GM08714 (cell line): ENCODE data around the gene TAS2R50.

Experiments
- H3K4me3 ChIP-seq: fragments of 200-500 bp; sonication (Bioruptor generic); 2 replicates; pipeline ENCODE4 v1.5.1; 2014; ENCODE audit warnings: mild to moderate bottlenecking, low read length, inconsistent platforms
- ZNF274 ChIP-seq: IDR thresholded peaks from 2 replicates; pipeline ENCODE4 v1.6.1; 2012; ENCODE audit warnings: mild to moderate bottlenecking, low read depth, low read length

TAS2R50 gene

DNA sequence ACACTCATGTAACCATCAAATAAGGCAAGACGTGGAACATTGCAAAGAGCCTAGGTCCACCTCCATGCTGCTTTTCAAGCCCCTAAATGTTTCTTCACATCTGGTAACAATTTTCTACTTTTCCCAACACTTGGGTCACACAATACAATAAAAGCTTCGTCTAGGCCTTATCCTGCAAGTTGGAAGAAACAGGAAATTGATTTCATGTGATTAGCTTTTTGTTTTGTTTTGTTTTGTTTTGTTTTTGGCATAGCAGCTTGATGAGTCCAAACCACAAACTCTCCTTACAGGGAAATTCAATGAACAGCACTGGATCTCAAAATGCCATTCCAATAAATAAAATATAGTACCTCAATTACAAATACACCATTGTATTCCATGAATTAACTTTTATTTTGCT, 19.3 kb downstream of the TAS2R50 start:
- no peak overlapping the region for H3K4me3 ChIP-seq
- TF ChIP-seq ZNF274: no peak

DNA sequence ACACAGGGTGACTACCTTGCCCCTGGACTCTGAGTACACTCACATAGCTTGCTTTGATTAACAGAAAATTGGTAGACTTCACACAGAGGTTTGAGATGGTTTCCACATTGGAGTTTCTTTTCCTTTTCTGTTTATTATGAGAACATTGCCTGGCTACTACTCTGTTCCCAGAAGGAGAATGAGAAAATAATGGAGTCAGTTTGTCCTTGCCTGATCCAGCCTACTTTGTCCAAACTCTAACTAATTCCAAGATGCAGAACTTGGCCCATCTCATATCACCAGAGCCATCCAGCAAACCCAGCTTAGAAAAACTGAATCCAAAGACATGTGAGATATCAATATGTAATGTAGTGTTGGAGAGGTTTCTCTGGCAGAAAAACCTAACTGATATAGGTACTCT, 20.4 kb downstream of the TAS2R50 start:
- no peak for TF ChIP-seq ZNF274
- no peak overlapping the region for H3K4me3 ChIP-seq

DNA sequence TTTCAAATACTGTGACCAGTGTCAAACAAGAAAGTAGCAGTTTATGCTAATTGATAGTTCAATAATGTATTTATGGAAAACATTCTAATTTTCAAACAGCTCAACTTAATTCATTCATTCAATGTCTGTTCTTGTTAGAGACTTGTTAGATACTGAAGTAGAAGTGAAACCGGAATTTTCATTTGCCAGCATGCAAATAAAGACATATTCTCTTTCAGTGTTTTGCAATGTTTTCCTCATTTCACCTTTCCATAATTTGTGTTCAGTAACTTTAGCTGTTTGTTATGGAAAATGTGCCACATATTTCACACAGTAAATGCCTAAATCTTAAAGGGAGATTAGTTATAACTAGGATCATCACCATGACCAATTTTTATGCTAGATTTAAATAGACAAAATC, 21.2 kb downstream of the TAS2R50 start:
- TF ChIP-seq ZNF274: no peak

DNA sequence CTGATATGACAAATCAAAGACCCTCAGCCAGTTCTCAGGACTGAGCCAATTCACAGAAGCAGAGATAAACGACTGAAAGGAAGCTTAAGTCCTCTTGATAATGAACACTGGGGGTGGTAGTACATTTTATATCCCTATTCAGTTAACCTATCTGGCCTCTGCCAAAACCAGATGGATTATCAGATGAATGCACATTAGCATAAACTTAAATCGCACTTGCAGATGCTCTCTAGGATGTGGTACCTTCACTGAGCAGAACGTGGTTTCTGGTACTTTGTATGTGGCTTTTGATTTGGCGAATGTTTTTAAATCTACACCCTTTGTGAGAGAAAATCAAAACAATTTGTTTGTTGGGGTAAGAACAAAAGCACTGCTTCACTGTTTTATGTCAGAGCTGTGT, 26.5 kb downstream of the TAS2R50 start:
- no peak for TF ChIP-seq ZNF274
- no peak overlapping the region for H3K4me3 ChIP-seq

More for the DNA sequence above, 21.2 kb downstream of the TAS2R50 start:
- H3K4me3 ChIP-seq: no peak overlapping the region

DNA sequence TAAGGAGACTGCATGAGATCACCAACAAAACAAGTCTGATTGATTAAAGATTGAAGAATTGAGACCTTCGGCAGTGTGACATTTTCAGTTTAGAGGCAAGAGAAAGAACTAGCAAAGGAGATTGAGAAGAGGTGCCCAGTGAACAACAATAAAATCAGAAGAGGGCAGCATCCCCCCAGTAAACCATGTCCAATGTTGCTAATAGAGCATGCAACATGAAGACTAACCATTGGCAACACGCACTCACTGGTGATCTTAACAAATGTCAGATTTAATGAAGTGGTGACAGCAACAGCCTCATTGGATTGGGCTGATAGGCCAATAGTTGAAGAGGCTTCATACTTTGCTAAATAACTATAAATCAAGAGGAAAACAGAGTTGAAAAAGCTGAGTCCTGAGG, 26.9 kb downstream of the TAS2R50 start:
- no peak for TF ChIP-seq ZNF274
- H3K4me3 ChIP-seq: no peak overlapping the region

DNA sequence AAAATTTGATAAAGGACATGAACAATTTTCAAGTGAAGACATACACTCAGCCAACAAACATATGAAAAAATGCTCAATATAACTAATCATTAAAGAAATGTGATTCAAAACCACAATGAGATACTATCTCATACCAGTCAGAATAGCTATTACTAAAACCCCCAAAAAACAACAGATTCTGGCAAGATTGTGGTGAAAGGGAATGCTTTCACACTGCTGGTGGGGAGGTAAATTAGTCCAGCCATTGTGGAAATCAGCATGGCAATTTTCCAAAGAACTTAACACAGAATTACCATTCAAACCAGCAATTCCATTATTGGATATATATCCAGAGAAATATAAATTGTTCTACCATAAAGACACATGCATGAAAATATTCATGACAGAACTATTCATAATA, 29.0 kb downstream of the TAS2R50 start:
- TF ChIP-seq ZNF274: no peak
- H3K4me3 ChIP-seq: no peak overlapping the region

DNA sequence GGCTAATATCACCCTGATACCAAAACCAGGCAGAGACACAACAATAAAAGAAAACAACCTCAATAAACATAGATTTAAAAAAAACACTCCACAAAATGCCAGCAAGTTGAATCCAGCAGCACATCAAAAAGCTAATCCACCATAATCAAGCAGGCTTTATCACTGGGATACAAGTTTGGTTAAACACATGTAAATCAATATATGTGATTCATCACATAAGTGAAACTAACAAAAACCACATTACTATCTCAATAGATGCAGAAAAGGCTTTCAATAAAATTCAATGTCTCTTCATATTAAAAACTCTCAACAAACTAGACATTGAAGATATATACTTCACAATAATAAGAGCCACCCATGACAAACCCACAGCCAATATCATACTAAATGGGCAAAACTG, 30.6 kb downstream of the TAS2R50 start:
- no peak overlapping the region for H3K4me3 ChIP-seq
- no peak for TF ChIP-seq ZNF274

DNA sequence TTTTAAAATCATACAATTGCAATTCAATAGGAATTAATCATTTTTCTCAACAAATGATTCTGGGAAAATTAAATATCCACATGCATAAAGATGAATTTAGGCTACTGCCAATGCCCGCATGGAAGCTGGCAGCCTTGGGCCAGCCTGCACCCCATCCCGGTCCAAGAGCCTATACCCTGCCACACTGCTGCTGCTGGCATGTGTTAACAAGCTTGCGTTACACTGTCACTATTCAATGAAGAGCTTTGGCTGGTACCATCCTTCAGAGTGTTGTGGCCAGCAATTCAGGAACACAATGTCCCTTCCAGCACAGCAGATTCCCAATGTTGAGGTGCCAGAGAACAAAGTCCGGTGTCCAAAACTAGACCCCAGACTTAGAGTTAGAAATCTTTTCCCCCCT, 34.1 kb downstream of the TAS2R50 start:
- H3K4me3 ChIP-seq: no peak overlapping the region
- TF ChIP-seq ZNF274: no peak

DNA sequence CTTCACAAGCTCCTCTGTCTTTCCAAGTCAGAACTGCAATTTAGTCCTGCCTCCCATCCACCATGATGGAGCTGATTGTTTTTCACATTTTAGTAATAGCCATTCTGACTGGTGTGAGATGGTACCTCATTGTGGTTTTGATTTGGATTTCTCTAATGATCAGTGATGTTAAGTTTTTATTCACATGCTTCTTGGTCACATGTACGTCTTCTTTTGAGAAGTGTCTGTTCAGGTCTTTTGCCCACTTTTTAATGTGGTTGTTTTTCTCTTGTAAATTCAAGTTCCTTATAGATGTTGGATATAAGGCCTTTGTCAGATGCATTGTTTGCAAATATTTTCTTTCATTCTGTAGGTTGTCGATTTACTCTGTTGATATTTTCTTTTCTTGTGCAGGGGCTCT, 43.5 kb downstream of the TAS2R50 start:
- TF ChIP-seq ZNF274: no peak
- no peak overlapping the region for H3K4me3 ChIP-seq

DNA sequence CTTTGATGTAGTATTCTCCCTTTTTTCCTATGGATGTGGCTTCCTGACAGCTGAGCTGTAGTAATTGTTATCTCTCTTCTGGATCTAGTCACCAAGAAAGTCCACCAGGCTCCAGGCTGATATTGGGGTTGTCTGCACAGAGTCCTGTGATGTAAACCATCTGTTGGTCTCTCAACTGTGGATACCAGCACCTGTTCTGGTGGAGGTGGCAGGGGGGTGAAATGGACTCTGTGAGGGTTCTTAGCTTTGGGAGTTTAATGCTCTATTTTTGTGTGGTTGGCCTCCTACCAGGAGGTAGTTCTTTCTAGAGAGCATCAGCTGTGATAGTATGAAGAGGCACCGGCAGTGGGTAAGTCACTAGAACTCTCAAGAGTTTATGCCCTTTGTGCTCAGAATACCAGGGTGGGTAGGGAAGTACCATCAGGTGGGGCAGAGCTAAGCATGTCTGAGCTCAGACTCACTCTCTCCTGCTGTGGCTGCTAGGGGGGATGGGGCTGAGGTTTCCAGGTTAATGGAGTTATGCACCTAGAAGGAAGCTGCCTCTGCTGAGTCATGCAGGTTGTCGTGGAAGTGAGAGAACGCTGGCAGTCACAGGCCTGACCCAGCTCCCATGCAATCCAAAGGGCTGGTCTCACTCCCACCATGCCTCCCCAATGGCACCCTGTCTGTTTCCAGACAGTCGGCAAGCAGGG, 44.6 kb downstream of the TAS2R50 start:
- TF ChIP-seq ZNF274: no peak
- H3K4me3 ChIP-seq: no peak overlapping the region

DNA sequence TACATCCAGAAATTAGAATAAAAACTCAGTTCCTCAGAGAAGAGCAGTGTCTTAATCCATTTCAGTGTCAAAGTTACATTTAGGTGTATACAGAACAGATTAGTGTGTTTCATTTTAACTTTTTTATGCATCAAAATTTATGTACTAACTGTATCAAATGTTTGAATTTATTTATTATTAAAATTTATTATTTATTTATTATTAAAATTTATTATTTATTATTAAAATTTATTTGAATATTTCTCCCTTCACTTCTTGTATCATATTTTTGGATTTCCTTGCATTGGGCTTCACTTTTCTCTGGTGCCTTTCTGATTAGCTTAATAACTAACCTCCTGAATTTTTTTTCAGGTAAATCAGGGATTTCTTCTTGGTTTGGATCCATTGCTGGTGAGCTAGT, 45.3 kb downstream of the TAS2R50 start:
- no peak overlapping the region for H3K4me3 ChIP-seq
- TF ChIP-seq ZNF274: no peak

DNA sequence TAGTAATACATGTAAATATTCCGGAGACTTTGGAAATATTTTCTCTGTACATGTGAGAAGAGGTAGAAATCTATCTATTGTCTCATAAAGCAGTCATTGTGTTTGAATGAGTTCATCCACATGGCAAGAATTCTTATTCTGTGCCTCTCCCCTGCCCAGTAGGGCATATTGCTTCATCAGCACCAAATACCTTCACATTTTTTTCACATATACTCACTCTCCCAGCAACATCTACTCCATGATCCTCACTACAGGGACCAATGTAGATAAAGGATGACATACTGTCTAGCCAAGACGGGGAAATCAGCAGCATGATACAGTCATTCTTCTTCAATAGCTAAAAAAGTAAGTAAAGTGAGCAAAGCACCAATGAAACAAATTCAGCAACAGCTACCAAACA, 46.3 kb downstream of the TAS2R50 start:
- TF ChIP-seq ZNF274: no peak
- H3K4me3 ChIP-seq: no peak overlapping the region

DNA sequence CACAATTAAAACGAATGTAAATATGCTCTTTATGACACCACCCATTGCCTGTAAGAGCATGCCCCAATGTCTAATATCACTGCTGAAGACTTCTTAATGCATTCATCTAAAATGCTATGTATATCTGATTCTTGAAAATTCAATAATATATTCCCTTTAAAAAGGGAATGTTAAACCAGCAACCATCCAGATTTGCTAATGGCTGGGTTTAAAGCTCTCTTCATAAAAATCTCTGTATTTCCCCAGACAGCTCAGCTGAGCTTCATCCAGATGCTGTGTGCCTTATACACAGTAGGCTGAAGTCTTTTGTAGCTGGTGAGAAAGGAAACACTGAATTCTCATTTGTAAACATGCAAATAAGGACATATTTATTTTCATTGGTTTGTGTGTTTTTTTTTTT, 47.5 kb downstream of the TAS2R50 start, which contains the start of gene TAS2R14:
Gene TAS2R14, minus strand, starts transcription at position 101 of the 400 bp plus-strand sequence. Its CDS starts 56 bp downstream, at position 45.
- no peak within 1 kb of the TSS for H3K4me3 ChIP-seq
- TF ChIP-seq ZNF274: no peak

DNA sequence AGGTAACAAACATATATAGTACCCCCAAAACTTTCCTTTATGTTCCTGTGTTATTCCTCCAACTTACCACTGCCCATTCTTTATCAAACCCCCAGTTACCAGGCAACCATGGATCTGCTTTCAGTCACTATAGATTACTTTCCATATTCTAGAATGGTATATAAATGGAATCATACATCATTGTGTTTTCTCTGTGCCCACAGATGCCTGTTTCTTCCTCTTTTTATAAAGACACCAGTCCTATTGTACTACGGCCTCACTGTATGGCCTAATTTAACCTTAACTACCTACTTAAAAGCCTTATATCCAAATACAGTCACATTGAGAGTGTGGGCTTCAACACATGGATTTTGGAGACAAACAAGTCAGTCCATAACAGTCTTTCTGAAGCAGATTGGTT, 50.2 kb downstream of the TAS2R50 start:
- H3K4me3 ChIP-seq: no peak overlapping the region
- TF ChIP-seq ZNF274: no peak
